Measurements from ENCODE around the gene PFKFB4. TPM values are rescaled to one million over a fixed set of nuclear protein-coding genes. Genes with fewer than 3 reads are reported as not detected.

PFKFB4 gene
- total RNA-seq (2014; rRNA removed; shearing (Covaris generic)): 39.3 and 44.7 TPM in 2 replicates
- polyA plus RNA-seq (2015; cell fraction: cytosol; rRNA removed): 28.4 and 31.0 TPM in 2 replicates
- 70.0 and 74.0 TPM in 2 replicates for polyA plus RNA-seq (2015; cell fraction: nucleus; rRNA removed)

- in situ Hi-C loops (cut with HindIII; ENCODE audit: low pct_unique_long_range_greater_than_20kb, low sequenced_read_pairs): no loop called here
- DNase-seq (ENCODE audit: low read depth, low spot score): peak; percentile 99
Measured at GRCh38 chr3:48556796-48557626, at the start of gene PFKFB4. Gene PFKFB4, minus strand, starts transcription at chr3:48556803. Its CDS starts 26 bp downstream, at chr3:48556777.

- in situ Hi-C loops (cut with HindIII; ENCODE audit: low pct_unique_long_range_greater_than_20kb, low sequenced_read_pairs): no loop called here
- no peak for DNase-seq (ENCODE audit: low read depth, low spot score)
Measured at GRCh38 chr3:48601622-48601994, 45.0 kb upstream of the PFKFB4 start.

GRCh38 chr3:48600711-48601621, 44.4 kb upstream of the PFKFB4 start:
- no peak for DNase-seq (ENCODE audit: low read depth, low spot score)
- in situ Hi-C loops (cut with HindIII; ENCODE audit: low pct_unique_long_range_greater_than_20kb, low sequenced_read_pairs): no loop called here

DNA sequence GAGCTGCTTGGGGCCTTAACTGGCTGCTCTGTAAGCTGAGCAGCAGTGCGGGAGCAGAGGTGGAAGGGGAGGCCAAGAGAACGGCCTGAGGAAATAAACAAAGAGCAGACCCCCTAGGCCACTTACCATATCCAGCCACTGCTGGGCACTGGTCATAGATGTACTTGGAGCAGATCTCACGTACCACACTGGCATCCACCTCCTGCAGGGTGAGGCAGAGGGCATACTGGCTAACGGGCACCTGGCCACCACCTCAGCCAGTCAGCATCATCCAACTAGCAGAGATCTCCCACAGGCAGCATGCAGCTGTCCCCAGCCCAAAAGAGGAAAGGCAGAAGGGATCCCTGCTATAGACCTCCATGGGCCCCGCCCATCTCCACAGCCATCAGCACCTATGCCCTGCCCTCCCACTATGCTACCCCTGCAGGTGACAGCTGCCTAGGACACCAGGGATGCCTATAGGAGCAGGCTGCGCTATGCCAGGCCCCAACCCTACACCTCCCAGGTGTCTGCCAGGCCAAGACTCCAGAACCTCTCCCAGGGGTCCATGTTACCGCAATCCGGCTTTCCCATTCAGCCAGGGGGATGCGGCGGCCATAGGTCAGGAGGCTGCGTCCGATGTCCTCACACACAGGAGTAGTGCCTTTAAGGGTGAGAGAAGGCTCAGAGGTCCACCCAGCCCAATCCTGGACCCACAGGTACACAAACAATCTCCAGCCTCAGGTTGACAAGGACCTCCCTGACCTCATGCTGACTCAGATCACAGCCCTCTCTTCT, 43.1 kb upstream of the PFKFB4 start:
- in situ Hi-C loops (cut with HindIII; ENCODE audit: low pct_unique_long_range_greater_than_20kb, low sequenced_read_pairs): no loop called here
- no peak for DNase-seq (ENCODE audit: low read depth, low spot score)

DNA sequence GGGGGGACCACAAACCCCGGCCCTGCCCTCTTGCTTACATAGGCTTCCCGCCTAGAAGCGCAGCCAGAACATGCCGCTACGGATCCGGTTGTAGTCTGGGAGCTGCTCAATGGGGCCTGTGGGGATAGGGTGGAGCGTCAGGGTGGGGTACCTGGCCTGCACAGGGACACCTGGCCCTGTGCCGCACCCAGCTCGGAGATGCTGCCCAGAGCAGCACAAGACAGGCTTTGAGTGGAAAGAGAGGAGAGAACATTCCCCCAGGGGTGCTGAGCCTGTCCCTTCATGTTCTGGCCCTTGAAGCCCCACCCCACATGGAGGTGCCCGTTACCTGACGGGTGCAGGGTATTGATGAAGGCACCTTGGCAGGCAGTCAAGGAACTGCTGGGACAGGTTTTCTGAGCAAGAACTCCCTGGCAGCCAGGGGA, 42.5 kb upstream of the PFKFB4 start:
- in situ Hi-C loops (cut with HindIII; ENCODE audit: low pct_unique_long_range_greater_than_20kb, low sequenced_read_pairs): no loop called here
- DNase-seq (ENCODE audit: low read depth, low spot score): no peak

- in situ Hi-C loops (cut with HindIII; ENCODE audit: low pct_unique_long_range_greater_than_20kb, low sequenced_read_pairs): no loop called here
Measured at GRCh38 chr3:48598323-48599076, 41.9 kb upstream of the PFKFB4 start.

GRCh38 chr3:48597408-48597800, 40.8 kb upstream of the PFKFB4 start:
- in situ Hi-C loops (cut with HindIII; ENCODE audit: low pct_unique_long_range_greater_than_20kb, low sequenced_read_pairs): no loop called here
- no peak for DNase-seq (ENCODE audit: low read depth, low spot score)

More at GRCh38 chr3:48598323-48599076, 41.9 kb upstream of the PFKFB4 start:
- DNase-seq (ENCODE audit: low read depth, low spot score): no peak

DNA sequence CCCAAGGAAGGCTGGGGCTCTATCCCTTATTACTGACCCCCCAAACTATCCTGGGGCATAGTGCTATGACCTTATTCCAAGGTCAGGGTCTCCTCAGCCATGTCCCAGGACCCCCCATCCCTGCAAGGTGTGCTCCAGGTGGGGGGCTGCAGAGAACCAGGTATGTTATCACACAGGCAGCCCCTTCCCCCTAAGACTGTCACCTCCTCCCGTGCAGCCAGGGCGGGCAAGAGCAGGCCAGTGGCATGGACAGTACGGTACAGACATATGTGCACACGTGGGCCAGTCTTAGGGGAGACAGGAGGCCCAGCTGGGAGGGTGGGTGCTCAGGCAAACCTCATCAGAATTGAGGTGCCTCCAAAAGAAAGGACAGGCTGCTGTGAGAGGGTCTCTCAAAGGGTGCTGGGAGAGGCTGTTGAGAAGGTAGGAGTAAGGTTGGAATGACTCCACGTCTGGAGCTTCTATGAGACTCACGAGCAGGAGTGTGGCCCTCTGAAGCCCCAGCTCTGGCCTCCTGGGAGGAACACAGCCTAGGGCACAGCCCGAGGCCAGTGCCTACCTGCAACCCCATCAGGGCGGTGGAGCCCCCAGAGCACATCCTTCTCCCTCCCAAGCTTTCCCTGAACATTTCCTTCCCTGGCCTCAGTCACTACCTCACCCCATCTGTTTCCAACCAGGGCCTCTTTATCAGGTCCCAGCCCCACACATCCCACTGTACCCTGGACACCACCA, 40.2 kb upstream of the PFKFB4 start:
- DNase-seq (ENCODE audit: low read depth, low spot score): no peak
- in situ Hi-C loops (cut with HindIII; ENCODE audit: low pct_unique_long_range_greater_than_20kb, low sequenced_read_pairs): no loop called here

DNA sequence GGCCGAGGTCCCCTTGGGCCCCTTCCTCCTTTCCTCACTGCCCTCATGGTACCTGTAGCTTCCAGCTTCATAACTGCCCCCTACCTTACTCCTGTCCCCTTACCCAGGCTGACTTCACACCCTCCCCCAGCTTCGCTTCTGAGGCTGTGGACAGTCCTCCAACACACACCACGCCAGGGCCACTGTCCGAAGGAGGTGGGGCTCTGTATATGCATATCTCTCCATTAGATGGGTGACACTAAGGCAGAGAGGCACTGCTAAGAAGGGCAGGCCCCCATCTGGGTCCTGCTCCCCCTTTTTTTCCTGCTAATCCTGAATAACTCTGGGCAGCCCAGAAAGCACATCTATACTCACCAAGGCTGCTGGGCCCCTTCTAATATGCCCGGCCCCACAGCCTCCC, 39.6 kb upstream of the PFKFB4 start:
- DNase-seq (ENCODE audit: low read depth, low spot score): no peak
- in situ Hi-C loops (cut with HindIII; ENCODE audit: low pct_unique_long_range_greater_than_20kb, low sequenced_read_pairs): no loop called here

GRCh38 chr3:48595526-48596121, 39.0 kb upstream of the PFKFB4 start:
- DNase-seq (ENCODE audit: low read depth, low spot score): no peak
- in situ Hi-C loops (cut with HindIII; ENCODE audit: low pct_unique_long_range_greater_than_20kb, low sequenced_read_pairs): no loop called here

DNA sequence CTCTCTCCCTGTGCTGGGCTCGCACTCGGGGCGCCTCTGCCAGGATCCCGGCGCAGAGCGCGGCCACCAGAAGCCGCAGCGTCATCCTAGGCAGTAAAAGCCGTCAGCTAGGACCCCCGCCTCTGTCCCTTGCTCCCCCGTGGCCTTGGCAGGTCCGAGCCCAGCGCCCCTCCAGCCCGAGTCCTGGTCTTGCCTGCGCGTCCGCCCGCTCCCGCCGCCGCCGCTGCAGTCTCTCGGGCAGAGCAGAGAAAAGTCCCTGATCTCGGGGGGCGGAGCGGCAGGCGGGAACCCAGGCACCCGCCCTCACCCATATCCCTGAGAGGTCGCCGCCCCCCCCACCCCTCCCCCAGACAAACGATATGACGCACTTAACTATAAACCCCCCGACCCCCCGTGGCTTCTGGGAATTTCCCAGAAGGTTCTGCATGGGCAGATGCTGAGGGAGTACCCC, 38.5 kb upstream of the PFKFB4 start, which contains the start of gene COL7A1:
Gene COL7A1 (minus strand): TSS at position 255 of the 451 bp plus-strand sequence. CDS start 170 bp downstream, at position 85.
- in situ Hi-C loops (cut with HindIII; ENCODE audit: low pct_unique_long_range_greater_than_20kb, low sequenced_read_pairs): no loop called here
- DNase-seq (ENCODE audit: low read depth, low spot score): no peak

DNA sequence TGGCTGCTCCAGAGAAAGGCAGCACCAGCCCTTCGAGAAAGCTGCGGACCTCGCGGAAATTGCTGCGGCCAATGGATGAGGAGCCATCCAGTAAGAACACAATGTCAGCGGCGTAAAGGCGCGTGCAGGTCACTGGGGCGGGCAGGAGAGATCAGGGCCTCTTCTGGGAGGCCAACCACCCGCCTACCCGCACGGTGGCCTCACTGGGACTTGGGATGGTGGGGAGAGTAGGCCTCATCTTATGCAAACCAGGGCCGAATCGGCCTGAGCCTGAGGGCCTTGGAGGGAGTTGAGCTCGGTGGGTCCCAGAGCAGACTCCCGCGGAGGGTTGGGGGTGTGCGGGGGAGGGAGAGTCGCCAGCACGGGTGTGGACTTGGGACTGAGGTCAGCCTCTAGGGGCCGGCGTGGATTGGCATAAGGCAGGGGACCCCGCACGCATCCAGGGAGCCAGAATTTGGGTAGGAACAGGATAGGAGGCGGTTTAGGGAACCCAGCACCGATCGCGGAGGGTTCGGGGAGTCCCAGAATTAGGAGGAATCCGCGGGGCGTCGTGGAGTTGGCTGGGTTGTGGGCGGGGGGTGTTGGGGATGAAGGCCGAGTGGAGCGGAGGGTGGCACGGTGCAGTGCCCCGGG, 37.9 kb upstream of the PFKFB4 start:
- in situ Hi-C loops (cut with HindIII; ENCODE audit: low pct_unique_long_range_greater_than_20kb, low sequenced_read_pairs): no loop called here
- no peak for DNase-seq (ENCODE audit: low read depth, low spot score)

DNA sequence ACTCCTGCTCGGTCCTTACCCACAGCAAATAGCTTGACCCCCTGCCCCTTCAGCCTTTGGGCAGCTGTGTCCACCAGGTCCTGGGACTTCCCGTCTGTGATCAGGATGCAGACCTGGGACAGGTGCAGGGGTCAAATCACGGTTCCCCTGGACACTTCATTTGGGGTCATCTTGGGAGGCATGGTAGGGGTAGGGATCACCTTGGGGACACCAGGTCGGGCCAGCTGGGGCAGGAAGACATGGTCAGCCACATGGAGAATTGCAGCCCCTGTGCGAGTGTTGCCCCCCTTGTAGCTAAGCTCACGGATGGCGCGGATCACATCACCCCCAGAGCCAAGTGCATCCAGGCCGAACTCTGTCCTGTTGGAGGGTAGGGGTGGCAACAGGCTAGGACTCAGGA, 36.7 kb upstream of the PFKFB4 start:
- no peak for DNase-seq (ENCODE audit: low read depth, low spot score)
- in situ Hi-C loops (cut with HindIII; ENCODE audit: low pct_unique_long_range_greater_than_20kb, low sequenced_read_pairs): no loop called here

GRCh38 chr3:48592519-48593087, 36.0 kb upstream of the PFKFB4 start:
- DNase-seq (ENCODE audit: low read depth, low spot score): no peak
- in situ Hi-C loops (cut with HindIII; ENCODE audit: low pct_unique_long_range_greater_than_20kb, low sequenced_read_pairs): no loop called here

DNA sequence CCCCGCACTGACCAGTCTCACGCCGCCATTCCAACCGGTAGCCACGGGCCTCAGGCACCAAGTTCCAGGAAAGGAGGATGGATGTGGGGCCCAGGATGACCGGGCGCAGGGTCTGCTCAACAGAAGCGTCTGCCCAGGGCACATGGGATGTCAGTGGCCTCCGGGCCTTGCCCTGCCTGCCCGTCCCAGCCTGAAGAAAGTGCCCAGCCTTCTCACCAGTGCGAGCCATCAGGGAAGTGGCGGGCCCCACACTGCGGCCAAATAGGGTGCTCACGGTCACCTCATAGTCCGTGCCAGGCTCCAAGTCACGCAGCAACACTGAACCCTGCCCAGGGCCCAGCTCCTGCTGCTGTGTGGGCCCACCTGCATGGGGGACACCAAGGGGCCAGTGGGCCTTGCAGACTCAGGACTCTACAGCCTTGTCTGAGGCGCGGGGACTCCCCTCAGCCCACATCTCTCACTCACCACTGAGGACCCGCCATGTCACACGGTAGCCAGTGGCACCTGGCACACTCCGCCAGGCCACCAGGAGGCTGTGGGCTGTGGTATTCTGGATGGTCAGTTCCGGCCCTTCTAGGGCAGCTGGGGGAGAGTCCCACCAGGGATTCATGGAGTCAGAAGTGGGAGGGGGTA, 35.4 kb upstream of the PFKFB4 start:
- in situ Hi-C loops (cut with HindIII; ENCODE audit: low pct_unique_long_range_greater_than_20kb, low sequenced_read_pairs): no loop called here

More for the DNA sequence above, 35.4 kb upstream of the PFKFB4 start:
- DNase-seq (ENCODE audit: low read depth, low spot score): no peak
